ENCODE measurements around the gene SMARCAL1. TPM values are rescaled to one million over a fixed set of nuclear protein-coding genes. Genes with fewer than 3 reads are reported as not detected.

The SMARCAL1 gene
- total RNA-seq, 1 donor from 2014 or later: 135 TPM

GRCh38 chr2:216425008-216425787 lies 12.9 kb downstream of the SMARCAL1 start:
- TF ChIP-seq CTCF (IDR thresholded peaks at IDR 0.05; ENCODE audit: insufficient read depth, low read length, poor library complexity, severe bottlenecking): no peak
- DNase-seq (ENCODE audit: low read depth): no peak
- Histone ChIP-seq H3K27me3 (ENCODE audit: control insufficient read depth, insufficient read depth, low read length) (no peaks in the 10 kb centered on the region), H3K4me3 (ENCODE audit: low read depth, low read length) (no peak overlapping the region), H3K36me3 (ENCODE audit: control insufficient read depth, insufficient read depth, low read length) (peaks cover 4% of the 10 kb centered on the region)

- DNase-seq (ENCODE audit: low read depth): no peak
- no peaks in the 10 kb centered on the region for H3K27me3 ChIP-seq (ENCODE audit: control insufficient read depth, insufficient read depth, low read length)
- peaks cover 4% of the 10 kb centered on the region for H3K36me3 ChIP-seq (ENCODE audit: control insufficient read depth, insufficient read depth, low read length)
- no peak for TF ChIP-seq CTCF (IDR thresholded peaks at IDR 0.05; ENCODE audit: insufficient read depth, low read length, poor library complexity, severe bottlenecking)
- no peak overlapping the region for H3K4me3 ChIP-seq (ENCODE audit: low read depth, low read length)
These were observed 14.0 kb downstream of the SMARCAL1 start for GRCh38 chr2:216426166-216426777.

GRCh38 chr2:216426938-216427337 lies 14.7 kb downstream of the SMARCAL1 start:
- H3K36me3 ChIP-seq (ENCODE audit: control insufficient read depth, insufficient read depth, low read length): peaks cover 4% of the 10 kb centered on the region
- no peak for TF ChIP-seq CTCF (IDR thresholded peaks at IDR 0.05; ENCODE audit: insufficient read depth, low read length, poor library complexity, severe bottlenecking)
- no peaks in the 10 kb centered on the region for H3K27me3 ChIP-seq (ENCODE audit: control insufficient read depth, insufficient read depth, low read length)
- DNase-seq (ENCODE audit: low read depth): peak; percentile 28
- H3K4me3 ChIP-seq (ENCODE audit: low read depth, low read length): no peak overlapping the region

- TF ChIP-seq CTCF (IDR thresholded peaks at IDR 0.05; ENCODE audit: insufficient read depth, low read length, poor library complexity, severe bottlenecking): no peak
- no peak for DNase-seq (ENCODE audit: low read depth)
- no peak overlapping the region for H3K4me3 ChIP-seq (ENCODE audit: low read depth, low read length)
- peaks cover 4% of the 10 kb centered on the region for H3K36me3 ChIP-seq (ENCODE audit: control insufficient read depth, insufficient read depth, low read length)
- H3K27me3 ChIP-seq (ENCODE audit: control insufficient read depth, insufficient read depth, low read length): no peaks in the 10 kb centered on the region
These were observed 16.5 kb downstream of the SMARCAL1 start for GRCh38 chr2:216428618-216429350.

- TF ChIP-seq CTCF (IDR thresholded peaks at IDR 0.05; ENCODE audit: insufficient read depth, low read length, poor library complexity, severe bottlenecking): no peak
- Histone ChIP-seq H3K4me3 (ENCODE audit: low read depth, low read length) (no peak overlapping the region), H3K36me3 (ENCODE audit: control insufficient read depth, insufficient read depth, low read length) (peaks cover 6% of the 10 kb centered on the region), H3K27me3 (ENCODE audit: control insufficient read depth, insufficient read depth, low read length) (no peaks in the 10 kb centered on the region)
- DNase-seq (ENCODE audit: low read depth): no peak
These were observed 17.1 kb downstream of the SMARCAL1 start for GRCh38 chr2:216429428-216429827.
